Measurements from ENCODE around the gene FBXO4. TPM values are rescaled to one million over a fixed set of nuclear protein-coding genes. Genes with fewer than 3 reads are reported as not detected.

The FBXO4 gene
- total RNA-seq = 5.1 and 6.1 TPM in 2 replicates

GRCh38 chr5:41924872-41925554, at the start of gene FBXO4:
TSS of gene FBXO4 (plus strand) at chr5:41925281. CDS start at chr5:41925310, 29 bp downstream.

DNA sequence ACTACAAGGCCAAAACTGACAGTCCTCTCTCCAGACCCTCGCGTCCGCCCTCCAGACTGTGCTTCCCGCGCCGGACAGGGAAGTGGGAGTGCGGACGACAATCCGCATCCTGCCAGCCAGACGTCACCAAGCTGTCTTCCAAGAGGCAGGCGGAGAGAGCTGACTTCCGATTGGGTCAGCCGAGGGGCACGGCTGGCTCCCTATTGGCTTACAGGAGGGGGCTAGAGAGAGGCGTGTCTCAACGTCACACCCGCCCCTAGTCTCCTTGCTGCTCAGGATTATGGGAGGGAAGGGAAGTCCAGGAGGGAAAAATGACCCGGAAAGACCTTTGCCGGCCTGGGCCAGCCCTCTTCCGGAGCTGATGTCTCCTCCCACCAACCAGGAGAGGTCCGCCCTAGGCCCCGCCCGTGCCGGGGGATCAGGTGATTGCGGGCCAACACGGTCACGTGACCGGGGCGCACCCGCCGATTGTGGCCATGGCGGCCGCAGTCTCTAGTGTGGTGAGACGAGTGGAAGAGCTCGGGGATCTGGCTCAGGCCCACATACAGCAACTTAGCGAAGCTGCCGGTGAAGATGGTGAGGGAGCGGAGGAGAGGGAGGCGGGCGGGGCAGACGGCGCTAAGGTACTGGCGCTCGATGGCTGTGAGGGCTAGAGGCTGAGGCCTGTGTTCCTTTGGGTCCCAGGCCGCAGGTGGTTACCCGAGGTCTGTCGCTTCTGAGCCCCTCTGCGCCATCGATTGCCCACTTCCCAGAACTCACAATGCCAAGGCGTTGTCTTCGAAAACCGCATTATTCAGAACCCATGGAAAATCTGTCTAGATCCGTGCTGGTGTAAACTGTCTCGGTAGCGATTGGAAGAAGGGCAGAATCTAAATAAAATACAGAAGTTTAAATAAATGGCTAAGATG, 20.9 kb upstream of the FBXO4 start, which contains the start of gene RIMOC1:
RIMOC1 (plus strand) TSS at position 453 of the 908 bp plus-strand sequence; CDS start at position 477, 24 bp downstream.

Other genes starting within 250 kb of the FBXO4 start
- gene OXCT1, start 54.9 kb upstream of the FBXO4 start, total RNA-seq = 9.2 and 19.3 TPM in 2 replicates
- gene RIMOC1, start 20.9 kb upstream of the FBXO4 start, total RNA-seq = 15.5 and 20.8 TPM in 2 replicates